ENCODE data around the gene COX14.
"Not testable (repeated sequence)": the region's sequence is repeated elsewhere in the genome, so short reads cannot be mapped to it uniquely, and the experiment has no call there.

Gene COX14

GRCh38 chr12:50110127-50110761, 1.8 kb upstream of the COX14 start:
- no peak for FAIRE-seq

DNA sequence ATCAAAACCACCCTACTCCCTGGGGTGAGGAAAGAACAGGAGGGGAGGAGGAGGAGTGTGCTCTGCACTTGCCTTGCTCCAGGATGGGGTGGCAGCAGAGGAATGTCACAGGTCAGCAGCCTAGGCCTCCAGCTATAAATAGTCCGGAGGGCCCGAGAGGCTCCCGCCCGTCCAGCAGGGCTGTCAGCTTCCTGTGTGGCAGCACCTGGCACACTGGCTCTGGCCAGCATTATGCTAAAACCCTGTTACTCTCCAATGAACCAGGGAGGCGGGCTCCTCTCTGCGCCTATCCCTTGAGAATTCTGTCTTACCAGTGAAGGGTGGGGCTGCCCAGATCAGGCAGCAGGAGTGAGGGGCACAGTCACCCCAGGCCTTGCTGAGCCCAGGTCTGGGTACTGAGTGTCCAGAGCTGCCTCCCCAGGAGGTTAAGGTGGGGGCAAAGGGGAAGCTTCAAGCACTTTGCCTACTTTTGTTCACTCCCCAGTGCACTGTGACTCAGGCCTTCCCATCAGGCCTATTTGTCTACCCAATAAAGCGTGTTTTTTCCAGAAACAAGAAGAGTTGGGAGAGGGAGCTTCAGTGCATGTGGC, 1.2 kb upstream of the COX14 start:
- FAIRE-seq: no peak

DNA sequence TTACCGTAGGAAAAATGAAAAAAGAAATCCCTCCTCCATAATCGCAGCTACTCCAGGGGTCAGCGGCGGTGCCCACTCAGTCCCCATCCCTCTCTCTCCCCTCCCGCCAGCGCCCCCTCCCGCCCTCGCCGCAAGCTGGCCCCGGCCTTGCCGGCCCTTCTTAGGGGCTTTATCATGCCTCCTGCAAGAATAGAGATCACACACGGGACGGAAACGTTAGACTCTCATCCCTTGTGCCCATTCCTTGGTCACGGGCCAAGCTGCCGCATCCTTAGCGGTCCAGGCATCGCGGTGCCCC, 692 bp upstream of the COX14 start:
- no peak for FAIRE-seq

DNA sequence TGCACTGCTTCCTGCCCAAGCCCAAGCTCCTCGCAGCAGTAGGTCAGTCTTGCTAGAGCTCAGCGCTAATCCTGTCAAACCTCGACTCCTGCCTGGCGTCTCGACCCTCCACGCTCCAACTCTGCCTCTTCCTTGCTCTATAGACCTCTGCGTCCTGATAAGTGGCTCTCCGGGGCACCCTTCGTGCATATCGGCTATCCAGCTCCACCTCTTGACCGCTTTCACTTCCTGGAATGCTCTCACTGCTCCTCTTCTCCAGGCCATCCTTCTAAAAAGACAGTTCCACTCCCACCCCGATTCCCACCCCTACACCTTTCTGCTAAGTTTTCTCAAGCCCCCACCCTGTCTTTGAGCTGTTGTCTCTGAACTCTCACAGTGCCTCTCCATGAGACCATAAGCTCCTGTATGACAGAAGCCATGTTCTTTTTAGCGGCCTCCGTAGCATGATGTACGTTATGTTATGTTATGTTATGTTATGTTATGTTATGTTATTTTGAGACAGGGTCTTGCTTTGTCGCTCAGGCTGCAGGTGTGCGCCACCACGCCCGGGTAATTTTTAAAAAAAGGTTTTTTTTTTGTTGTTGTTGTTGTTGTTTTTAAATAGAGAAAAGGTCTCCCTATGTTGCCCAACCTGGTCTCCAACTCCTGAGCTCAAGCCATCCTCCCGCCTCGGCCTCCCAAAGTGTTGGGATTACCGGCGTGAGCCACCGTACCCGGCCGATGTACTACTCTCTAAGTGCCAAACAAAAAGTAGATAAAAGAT, 601 bp downstream of the COX14 start:
- no peak for FAIRE-seq

DNA sequence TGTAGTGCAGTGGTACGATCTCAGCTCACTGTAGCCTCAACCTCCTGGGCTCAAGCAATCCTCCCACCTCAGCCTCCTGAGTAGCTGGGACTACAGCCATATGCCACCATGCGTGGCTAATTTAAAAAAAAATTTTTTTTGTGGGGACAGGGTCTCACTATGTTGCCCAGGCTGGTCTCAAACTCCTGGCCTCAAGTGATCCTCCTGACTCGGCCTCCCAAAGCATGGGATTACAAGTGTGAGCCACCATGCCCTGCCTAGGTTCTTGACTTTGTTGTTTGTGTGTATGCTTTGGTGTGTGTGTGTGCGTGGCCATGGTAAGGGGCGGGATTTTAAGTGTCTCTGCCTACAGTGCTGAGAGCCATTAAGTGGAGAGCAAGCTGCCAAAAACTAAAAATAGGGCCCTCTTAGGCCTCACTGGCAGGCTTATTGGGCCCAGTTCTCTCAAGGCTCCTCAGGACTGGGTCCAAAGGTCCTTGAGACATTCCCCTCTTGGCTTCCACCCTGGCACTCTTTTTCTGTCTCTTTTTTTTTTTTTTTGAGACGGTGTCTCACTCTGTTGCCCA, 5.1 kb downstream of the COX14 start:
- FAIRE-seq: no peak

DNA sequence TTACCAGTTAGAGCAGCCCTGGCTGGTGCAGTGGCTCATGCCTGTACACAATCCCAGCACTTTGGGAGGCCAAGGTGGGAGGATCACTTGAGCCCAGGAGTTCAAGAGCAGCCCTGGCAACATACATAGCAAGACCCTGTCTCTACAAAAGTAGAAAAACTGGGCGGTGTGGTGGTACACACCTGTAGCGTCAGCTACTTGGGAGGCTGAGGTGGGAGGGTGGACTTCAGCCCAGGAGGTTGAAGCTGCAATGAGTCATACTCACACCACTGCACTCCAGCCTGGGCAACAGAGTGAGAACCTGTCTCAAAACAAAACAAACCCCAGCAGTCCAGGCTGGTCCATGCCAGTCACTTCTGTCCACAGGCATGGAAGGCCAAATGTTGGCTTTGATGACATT, 7.4 kb downstream of the COX14 start:
- no peak for FAIRE-seq

- FAIRE-seq: no peak
Measured at GRCh38 chr12:50120521-50120920, 8.5 kb downstream of the COX14 start.

GRCh38 chr12:50120953-50121352, 8.9 kb downstream of the COX14 start:
- no peak for FAIRE-seq

DNA sequence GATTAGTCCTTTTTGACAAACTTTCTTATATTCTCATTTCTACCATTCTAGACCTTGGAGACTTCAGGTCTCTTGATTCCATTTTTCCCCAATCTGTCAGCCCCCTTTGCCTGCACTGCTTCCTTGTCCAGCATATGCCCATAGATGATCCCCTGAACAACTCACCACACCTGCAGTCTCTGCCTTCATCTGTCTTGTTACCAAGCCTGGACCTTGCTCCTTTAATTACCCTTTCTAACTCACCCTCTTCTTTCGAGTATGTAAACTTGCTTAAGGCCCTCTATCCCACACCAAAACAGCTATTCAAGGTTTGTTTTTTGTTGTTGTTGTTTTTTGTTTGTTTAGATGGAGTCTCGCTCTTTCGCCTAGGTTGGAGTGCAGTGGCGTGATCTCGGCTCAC, 9.6 kb downstream of the COX14 start:
- no peak for FAIRE-seq

GRCh38 chr12:50123203-50123602, 11.2 kb downstream of the COX14 start:
- FAIRE-seq: no peak

DNA sequence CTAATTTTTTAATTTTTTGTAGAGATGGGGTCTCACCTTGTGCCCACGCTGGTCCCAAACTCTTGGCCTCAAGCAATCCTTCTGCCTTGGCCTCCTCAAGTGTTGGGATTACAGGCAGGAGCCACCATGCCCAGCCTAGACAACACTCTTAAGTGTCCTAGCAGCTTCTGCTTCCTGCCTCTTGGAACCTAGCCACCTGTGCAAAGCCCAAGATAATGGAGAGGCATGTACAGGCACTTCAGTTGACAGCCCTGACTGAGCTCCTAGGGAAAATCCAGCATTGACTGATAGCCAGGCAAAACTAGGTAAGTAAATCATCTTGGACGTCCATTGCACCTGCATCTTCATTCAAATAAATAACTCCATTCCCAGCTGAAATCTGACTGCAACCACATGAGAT, 15.5 kb downstream of the COX14 start:
- no peak for FAIRE-seq

GRCh38 chr12:50129290-50129689, 17.3 kb downstream of the COX14 start:
- FAIRE-seq: no peak

- FAIRE-seq: no peak
Measured at GRCh38 chr12:50132505-50133135, 20.6 kb downstream of the COX14 start.

DNA sequence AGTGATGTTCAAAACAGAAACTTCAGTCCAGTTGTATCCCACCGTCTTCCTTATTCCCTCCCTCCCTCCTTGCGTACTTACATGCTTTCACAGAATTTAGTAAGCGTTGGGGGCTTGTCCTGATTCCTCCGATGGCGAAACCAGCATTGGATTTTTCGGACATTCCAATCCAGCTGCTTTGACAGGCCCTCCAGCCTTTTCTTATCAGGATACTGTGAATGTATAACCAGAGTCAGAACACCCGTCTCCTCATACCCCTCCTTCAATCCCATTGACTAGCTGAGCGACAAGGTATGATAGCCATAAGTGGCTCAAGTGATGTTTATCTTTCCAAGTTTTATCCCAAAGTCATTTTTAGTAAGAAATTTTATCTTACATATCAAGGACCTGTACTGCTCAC, 31.0 kb downstream of the COX14 start:
- no peak for FAIRE-seq

- FAIRE-seq: no peak
Measured at GRCh38 chr12:50145439-50145838, 33.4 kb downstream of the COX14 start.

GRCh38 chr12:50147281-50147680, 35.2 kb downstream of the COX14 start:
- FAIRE-seq: no peak

GRCh38 chr12:50148011-50148410, 36.0 kb downstream of the COX14 start:
- not testable (repeated sequence) for FAIRE-seq

- FAIRE-seq: no peak
Measured at GRCh38 chr12:50149311-50149710, 37.3 kb downstream of the COX14 start.

DNA sequence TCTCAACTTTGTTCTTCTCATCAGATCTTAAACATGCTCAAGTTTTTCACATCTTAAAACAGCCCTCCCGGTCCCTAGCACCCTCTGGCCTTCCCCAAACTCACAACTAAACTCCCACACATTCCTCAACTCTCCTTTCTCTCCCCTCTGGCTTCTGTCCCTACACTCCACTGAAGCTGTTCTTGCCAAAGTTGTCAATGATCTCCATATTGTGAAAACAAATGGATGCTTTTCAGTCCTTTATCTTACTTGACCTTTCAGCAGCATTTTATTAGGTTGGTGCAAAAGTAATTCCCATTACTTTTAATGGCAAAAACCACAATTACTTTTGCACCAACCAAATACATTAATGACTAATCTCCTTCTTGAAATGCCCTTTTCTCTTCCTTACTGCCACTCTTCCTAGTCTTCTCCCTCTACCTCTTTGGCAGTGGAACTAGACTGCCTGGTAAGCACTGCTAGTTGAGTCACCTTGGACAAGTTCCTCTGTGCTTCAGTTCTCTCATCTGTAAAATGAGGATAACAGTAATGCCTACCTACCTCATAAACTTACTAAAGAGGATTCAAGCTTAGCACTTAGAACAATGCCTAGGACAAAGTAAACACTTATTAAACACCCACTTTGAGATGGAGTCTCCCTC, 39.1 kb downstream of the COX14 start:
- no peak for FAIRE-seq

- FAIRE-seq: not testable (repeated sequence)
Measured at GRCh38 chr12:50154947-50155346, 42.9 kb downstream of the COX14 start.

GRCh38 chr12:50156641-50157040, 44.6 kb downstream of the COX14 start:
- FAIRE-seq: no peak

- FAIRE-seq: no peak
Measured at GRCh38 chr12:50157259-50157658, 45.2 kb downstream of the COX14 start.

DNA sequence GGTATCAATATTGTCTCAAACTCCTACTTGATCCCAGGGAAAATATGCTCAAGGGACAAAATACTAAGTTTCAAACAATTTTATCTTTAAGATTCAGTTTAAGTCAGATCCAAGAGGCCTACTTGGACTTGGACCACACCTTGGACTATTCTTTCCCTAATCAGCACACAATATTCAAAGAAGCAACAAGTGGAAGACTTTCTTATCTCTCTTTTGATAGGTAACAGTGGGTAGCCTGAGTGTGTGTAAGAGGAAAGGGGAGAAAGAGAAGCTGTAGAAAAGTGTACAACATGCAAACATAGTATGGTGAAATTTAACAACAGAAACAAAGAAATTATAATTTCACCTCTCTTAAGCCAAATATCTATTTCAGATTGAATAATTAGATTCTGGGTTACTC, 48.6 kb downstream of the COX14 start:
- no peak for FAIRE-seq
